NCI-H2196 (cell line): ENCODE measurements around the gene ZNF343.
"Not testable (repeated sequence)": the region's sequence is repeated elsewhere in the genome, so short reads cannot be mapped to it uniquely, and the experiment has no call there.

ENCODE experiments used
- DNase-seq: peaks from one replicate; lab custom pipeline; 2025; ENCODE audit not compliant: unreplicated experiment; lab: John Stamatoyannopoulos, UW

The ZNF343 gene

DNA sequence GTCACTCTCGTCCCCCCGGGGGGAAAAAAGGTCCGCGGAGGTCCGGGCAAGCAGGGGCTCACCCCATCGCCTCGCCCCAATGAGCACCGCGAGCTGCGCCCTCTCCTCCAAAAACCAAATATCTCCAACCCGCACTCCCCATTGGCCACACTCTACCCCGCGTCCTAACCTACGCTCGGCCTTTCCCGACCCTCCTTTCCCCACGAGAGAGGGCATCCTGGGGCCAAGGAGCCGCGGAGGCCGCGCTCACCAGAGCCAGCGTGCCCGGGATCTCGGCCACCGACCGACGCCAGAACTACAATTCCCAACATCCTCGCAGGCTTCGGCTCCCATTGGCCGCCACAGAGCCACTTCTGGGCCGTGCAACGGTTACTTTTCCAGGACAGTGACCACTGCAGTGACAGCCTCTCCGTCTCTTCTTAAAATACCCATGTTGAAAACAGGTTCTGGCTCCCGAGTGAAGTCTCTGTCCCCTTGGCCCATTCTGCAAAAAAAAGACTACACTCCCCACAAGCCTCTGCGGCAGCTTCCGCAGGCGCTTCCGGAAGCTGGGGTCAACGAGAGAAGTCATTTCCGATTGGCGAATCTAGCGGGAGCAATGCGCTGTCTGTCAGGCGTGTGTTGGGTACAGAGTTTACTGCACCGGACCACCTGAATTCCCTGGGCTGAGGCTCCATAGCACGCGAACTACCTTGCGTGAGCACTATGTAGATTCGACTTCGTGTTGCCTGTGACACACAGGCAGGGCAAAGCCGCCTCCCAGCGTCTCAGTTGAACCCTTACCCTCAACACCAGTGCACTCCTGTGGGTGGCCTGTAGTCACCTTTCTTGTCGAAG lies at the start of gene ZNF343:
Gene ZNF343 (minus strand): TSS at position 285 of the 837 bp plus-strand sequence. CDS start 15,020 bp downstream, outside the sequence.
- DNase-seq: peak; percentile 84

DNA sequence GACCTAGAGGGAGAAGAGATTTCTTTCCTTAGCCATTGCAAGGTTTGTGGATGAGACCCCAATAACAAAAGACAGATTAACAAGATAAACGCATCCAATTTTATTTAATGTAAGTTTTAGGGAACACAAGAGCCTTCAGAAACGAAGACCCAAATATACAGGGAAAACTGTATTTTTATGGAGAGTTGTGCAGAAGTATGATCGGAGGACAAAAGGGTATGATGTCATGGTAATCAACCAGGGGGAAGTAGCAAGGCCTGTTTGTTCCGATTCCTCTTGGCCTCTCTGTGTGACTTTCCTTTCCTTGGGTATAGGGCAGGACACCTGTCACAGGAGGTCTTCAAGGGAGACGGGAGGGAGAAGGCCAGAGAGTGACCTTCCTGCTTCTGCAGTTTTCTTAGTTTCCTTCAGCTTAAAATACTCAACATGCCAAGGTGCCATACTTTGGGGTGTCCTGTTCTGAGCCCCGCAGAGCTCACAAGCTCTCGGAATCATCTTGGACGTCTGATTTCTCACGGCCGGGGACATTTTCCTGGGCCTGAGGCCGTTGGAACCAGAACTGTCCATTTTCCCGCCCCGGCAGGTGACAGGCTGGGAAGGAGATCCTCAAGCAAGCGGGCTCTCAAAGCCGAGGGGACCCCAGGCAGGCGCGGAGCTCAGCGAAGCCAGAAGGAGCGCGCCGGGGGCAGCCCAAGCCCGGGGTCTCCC lies 49.3 kb upstream of the ZNF343 start:
- no peak for DNase-seq

DNA sequence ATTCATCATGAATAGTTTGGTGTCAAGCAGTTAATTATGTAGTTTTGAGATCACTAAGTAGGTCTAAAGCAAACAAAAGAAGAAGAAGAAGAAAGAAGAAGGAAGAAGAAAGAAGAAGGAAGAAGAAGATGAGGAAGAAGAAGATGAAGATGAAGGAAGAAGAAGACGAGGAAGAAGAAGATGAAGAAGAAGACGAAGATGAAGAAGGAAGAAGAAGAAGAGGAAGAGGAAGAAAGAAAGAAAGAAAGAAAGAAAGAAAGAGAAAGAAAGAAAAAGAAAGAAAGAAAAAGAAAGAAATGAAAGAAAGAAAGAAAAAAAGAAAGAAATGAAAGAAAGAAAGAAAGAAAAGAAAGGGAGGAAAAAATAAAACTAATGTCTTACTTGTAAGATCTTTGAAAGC lies 36.9 kb upstream of the ZNF343 start:
- no peak for DNase-seq

DNA sequence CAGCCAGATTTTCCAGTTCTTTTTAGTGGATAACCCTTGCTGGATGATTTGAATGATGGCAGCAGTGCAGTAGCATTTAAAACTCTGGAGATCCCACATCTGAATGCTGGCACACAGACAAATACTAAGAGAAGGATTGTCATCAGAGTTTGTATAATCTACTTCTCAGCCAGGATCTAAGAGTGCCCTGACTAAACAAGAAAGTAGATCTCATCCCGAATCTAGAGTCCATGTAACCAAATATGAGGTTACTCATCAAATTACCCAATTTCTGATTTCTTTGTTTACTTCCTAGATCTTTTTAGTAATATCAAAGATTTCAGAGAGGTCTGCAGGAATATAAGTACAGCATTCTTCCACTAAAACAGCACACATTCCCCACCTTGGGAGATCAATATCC lies 35.5 kb upstream of the ZNF343 start:
- DNase-seq: no peak

DNA sequence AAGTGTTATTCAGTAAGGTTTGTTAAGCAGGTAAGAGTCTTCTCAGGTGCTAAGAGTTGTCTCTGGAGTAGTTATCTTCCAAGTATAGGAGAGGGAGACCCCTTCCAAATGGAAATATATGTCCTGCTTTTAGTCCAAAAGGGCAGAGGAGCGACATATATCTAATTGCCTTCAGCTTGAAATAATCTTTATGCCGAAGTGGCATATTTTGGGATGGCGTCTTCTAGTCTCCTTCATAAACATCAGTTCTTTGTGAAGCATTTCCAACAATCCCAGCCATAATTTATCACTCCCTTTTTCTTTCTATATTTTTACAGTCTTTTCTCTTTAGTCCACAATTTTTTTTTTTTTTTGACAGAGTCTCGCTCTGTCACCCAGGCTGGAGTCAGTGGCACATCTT lies 33.6 kb upstream of the ZNF343 start:
- no peak for DNase-seq

DNA sequence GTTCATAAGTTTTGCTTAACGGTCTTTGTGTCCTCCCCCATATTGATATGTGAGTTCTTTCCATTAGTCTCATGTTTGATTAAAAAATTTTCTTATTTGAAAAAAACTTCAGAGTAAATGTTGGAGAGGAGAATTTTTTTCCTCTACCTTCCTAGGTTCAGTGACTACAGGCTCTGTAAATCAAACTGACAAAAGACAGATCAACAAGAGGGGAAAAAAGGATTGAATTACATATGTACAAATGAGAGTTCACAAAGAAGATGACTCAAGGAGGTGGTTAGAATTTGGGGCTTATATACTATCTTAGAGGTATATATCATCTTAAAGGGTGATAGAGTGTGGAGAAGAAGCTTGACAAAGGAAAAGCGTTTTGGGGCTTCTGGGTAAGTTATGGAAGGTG lies 33.2 kb upstream of the ZNF343 start:
- DNase-seq: no peak

DNA sequence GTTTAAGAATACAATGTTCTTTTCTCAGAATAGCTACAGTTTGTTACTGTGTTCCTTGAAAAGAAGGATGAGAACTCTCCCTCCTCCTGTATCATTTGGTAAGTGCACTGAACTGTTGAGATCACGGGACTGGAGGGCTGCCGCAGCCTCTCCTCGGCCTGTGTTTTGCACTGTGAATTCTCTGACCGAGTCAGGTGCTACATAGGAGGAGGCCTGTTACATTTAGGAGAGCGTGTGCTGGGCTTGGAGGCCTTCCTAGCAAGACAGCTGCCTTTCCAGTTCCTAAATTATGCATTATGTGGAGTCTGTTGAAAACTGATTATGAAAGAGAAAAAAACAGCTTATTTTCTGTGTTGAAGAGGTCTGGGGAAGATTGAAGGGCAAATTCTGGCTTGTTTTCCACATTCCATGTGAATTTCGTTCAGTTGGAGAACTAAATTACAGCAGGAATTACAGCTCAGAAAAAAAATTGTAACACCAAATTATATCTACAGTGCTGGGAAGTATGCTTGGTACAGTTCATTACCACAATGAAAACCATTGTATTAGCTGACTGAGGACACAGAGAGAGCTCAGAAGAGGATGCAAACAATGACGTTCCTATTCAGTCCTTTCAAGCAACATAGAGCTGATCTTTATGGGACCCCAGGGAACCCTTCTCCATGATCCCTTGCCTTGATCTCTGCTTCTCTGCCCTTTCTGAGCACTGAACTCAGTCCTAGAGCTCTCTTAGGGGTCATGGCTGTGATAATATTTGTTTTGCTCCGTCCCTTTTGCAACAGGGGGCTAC lies 30.4 kb upstream of the ZNF343 start:
- DNase-seq: no peak

DNA sequence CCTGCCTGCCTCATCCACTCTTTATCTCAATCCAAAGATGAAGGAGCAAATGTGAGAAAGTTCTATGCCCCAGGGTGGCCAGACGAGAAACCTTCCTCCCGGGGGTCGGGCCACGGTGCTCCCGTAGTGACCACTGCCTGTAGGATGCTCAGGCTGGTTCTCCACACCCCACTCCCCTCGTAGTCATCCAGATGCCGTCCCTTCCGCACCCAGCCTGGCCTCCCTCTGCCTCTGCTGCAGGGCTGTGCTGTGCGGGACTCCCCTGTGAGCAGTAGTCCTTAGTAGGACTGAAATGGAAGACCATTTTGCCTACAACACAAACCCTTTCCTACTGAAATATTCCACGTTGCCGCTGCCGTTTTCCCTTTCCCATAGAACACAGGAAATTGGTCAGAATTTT lies 29.6 kb upstream of the ZNF343 start:
- no peak for DNase-seq

DNA sequence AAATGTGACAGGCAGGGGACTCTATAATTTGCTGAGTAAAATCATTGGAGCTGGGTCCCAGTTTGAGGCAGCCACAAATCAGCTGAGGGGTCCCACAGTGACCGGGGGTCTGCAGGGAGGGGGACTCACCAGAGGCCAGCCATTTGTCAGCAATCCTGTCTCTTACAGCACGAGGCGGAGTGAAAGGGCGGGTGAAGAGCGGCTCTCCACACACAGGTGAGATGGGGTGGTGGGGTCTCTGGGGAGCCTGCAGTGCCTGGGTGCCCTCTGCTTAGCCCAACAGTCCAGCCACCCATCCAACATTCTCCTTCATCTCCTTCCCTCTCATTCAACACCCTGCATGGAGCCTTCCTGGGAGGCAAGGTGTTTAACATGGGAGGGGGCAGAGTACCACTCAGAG lies 28.4 kb upstream of the ZNF343 start:
- no peak for DNase-seq

DNA sequence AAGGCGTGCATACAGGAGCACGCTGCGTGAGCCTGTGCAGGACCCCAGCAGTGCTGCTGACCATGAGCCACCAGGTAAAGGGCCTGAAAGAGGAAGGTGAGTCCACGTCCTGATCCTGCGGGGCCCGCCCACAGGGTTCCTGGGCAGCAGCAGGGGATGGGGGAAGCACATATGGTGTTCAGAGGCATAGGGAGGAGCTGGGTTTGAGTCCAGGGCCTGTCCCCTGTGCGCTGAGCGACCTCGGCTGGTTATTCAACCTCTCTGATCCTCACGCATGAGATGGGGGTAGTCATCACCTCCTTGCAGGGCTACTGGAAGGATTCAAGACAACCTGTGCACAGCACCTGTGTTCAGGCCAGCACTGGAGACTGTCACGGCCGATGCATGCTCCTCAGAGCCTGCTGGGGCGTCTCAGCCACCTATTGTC lies 27.9 kb upstream of the ZNF343 start, which contains the start of gene TMC2:
Gene TMC2 (plus strand): TSS at position 14 of the 427 bp plus-strand sequence. CDS start 49 bp downstream, at position 63.
- DNase-seq: no peak

DNA sequence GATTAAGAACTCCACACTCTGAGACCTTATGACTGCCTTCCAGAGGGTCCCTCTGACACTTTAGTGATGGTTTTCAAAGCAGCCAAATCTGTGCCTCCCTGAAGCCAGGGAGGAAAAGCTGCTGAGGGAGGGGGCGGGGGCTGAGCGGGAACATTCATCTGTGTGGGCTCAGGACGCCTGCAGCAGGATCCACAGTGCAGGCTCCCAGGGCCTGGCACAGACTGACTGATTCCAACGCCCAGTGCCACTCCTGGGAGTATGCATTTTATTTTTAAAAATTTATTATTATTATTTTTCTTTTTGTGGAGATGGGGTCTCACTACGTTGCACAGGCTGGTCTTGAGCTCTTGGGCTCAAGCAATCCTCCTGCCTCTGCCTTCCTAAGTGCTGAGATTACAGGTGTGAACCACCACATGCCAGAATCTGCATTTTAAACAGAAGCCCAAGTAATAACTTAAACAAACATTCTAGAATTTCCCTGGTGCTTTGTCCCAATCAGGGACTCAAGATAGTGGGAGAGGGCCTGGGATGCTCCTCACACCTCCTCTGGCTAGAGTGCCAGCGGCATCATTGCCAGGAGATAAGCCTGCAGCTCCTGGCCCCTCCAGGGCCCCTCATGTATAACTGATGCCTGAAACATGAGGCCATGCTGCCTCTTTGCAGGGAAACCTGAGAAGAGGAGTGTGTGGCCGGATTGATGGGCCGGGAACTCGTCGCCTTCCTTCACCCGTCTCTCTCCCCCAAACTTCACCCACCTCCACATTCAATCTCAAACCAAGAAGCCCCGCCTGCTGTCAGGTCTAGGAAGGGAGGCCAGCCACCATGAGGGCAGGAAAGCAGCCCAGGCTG lies 27.2 kb upstream of the ZNF343 start:
- no peak for DNase-seq

DNA sequence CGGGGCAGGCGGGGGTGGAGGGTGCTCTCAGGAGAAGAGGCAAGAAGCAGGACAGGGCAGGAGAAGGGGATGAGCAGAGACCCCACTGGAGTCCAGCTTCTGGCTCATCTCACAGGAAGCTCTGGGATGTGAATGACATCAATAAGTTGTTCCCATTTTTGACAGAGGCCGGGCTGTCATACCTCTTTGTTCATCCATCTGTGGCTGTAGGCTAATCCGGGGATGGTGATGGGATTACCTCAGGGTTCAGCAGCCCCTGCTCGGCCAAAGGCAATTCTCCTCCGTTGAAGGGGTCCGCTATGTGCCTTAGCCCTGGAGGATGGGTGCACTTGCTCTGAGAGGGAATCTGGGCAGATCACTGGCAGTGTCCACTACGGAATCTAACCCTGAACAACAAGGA lies 24.4 kb upstream of the ZNF343 start:
- no peak for DNase-seq

DNA sequence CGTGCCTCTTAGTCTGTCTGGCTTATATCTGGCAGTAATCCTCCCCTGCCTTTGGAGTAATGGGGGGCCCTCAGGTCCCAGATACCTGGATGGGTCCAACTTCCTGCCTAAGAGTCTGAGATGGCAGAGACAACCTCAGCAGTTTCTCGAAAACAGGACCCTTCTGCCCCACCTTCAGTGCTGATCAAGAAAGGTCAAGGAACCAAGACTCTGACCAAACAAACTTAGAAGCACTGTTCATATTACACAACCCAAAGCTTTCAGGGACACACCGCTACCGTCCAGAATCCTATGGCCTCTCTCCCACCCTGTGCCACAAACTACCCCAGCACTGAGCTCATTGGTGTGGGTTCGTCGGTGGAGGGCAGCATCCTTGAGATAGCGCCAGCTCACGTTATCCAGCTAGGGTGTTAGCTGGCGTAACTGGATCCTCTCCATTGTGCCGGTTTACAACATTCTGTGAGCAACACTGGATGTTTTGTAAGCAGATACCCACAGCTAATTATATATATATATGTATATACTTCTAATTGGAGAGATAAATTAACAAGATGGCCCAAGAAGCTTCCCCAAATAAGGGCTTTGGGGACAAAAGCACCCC lies 20.1 kb upstream of the ZNF343 start:
- DNase-seq: no peak

DNA sequence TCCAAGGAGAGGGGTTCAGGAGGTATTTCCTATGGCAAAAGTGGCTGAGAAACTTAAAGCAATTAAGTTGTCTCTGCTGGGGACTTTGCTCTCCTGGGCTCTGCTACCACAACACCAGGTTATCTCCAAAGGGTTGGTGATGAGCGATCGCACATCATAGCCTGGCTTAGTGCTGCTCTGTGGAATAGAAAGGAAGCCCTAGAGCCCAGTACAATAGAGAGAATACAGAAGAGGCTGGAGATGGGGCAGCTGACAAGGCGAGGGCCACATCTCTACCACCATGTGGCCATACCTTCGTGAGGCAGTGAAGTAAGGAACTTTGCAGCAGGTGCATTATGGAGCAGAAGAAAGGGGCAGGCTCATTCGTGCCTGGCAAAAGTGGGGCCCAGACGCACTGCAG lies 19.0 kb upstream of the ZNF343 start:
- DNase-seq: no peak

DNA sequence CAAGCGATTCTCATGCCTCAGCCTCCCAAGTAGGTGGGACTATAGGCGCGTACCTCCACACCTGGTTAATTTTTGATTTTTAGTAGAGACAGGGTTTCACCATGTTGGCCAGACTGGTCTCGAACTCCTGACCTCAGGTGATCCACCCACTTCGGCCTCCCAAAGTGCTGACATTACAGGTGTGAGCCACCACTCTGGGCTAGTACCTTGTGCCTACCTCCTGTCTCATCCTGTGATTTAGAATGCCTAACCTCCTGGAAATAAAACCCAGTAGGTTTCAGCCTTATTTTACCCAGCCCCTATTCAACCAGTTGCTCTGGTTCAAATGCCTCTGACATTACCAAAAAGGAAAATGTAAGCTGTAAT lies 17.5 kb upstream of the ZNF343 start:
- not testable (repeated sequence) for DNase-seq

DNA sequence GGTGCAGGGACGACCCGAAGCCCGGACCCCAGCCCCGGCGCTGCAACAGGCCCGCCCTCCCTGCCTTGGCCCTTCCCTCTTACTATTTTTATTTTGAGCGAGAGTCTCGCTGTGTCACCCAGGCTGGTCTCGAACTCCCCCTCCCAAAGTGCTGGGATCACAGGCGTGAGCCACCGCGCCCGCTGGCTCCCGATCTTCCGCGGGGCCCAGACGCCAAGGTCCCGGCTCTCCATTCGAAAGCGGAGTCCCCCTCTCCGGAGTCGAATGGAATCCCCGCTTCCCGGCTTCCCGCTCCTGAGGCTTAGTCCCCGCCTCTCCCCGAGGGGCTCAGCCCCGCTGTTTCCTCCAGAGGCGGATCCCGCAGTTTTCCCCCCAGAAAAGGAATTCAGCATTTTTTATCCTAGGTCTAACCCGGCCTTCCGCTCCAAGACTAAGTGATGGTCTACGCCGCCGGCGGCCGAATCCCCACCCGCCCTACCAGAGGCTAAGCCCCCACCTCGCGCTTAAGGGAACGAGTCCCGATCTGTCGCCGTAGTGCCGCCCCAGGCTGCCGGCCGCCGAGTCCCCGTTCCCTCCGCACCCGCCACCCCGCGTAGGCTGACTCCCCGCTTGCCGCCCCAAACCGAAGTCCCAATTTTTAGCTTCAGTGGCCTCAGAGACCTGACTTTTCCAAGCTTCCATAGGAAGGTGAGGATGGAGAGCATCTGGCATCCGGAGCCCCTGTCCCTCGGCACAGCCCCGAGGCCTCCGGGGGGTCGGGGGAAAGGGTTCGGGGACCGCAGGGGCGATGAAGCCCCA lies 16.2 kb upstream of the ZNF343 start:
- DNase-seq: peak; percentile 44

DNA sequence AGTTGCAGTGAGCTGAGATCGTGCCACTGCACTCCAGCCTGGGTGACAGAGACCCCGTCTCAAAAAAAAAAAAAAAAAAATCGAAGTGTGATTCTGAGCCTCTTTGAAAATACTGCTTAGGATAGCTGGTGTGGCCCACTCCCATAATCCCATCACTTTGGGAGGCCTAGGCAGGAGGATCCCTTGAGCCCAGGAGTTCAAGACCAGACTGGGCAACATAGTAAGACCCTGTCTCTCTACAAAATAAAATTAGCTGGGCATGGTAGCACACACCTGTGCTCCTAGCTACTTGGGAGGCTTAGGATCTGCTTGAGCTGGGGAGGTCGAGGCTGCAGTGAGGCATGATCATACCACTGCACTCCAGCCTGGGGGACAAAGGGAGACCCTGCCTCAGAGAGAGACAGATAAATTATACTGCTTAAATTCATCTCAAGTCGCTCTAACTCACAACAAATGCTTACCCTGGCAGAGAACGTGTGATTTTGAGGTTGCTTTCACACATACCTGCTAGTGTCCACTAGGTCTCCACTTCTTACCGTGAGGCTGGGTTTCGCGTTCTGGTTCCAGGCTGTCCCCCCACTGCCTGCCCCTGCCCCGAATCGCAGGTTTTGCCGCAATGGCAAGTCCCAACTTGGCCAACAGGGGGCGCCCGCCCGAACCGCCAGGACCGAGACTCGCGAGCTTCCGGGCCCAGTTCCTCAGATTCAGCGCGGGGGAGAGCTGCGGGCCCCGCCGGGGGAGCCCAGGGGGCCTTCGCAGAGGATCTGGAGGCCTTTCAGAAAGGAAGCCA lies 15.4 kb upstream of the ZNF343 start:
- peak; percentile 86 for DNase-seq

DNA sequence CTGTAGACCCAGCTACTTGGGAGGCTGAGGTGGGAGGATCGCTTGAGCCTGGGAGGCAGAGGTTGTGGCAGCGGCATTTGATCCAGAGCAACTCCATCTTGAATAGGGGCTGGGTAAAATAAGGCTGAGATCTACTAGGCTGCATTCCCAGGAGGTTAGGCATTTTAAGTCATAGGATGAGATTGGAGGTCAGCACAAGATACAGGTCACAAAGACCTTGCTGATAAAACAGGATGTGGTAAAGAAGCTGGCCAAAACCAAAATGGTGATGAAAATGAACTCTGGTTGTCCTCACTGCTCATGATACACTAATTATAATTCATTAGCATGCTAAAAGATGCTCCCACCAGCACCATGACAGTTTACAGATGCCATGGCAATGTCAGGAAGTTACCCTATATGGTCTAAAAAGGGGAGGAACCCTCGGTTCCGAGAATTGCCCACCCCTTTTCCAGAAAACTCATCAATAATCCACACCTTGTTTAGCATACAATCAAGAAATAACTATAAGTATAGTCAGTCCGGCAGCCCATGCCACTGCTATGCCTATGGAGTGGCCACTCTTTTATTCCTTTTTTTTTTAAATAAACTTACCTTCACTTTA lies 14.2 kb upstream of the ZNF343 start:
- not testable (repeated sequence) for DNase-seq
